ENCODE measurements around the gene PPFIA4.
A peak's percentile ranks its signal among the peaks of the same experiment; 100 is the strongest.

PPFIA4 gene

DNA sequence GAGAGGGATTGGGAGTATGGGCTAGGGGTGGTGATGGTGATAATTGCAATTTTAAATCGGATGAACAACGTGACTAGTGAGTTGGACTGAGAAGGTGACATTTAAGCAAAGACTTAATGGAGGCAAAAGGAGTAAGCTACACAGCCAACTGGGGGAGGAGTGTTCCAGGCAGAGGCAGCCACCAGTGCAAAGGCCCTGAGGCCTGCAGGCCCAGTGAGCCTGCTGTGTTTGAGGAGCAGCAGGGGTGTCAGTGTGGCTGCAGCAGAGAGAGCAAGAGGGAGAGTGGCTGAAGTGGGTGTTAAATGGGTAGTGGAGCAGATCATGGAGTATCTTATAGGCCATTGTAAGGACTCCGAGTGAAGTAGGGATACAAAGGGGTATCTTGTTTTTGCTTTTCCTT, 40.7 kb downstream of the PPFIA4 start:
- no peak overlapping the region for H2BK15ac ChIP-seq (ENCODE audit: low read length)
- no CpG with 5 or more reads among the region's 3 CpGs for WGBS, 2 donors (ENCODE audit: extremely low coverage in 2 of 2, insufficient read length in 2 of 2, insufficient replicate concordance in 1 of 2)
- H4K91ac ChIP-seq (ENCODE audit: low read depth, low read length, poor library complexity), result no peak overlapping the region
- H3K9ac ChIP-seq (ENCODE audit: low read depth, low read length, poor library complexity), result no peak overlapping the region
- no peak overlapping the region for H3K4ac ChIP-seq (ENCODE audit: low read length)
- no peaks in the 10 kb centered on the region for H3K79me1 ChIP-seq (ENCODE audit: low read depth, low read length)
- no peak overlapping the region for H2BK12ac ChIP-seq (ENCODE audit: low read length)
- no peaks in the 10 kb centered on the region for H3K9me3 ChIP-seq (replicated peaks in 1 of 2; ENCODE audit: control insufficient read depth in 2 of 2, insufficient read depth in 1 of 2, low read depth in 1 of 2, low read length in 2 of 2)
- H2BK120ac ChIP-seq (ENCODE audit: low read depth, low read length), result no peak overlapping the region
- H4K8ac ChIP-seq (ENCODE audit: low read depth, low read length), result no peak overlapping the region
- H3K18ac ChIP-seq (ENCODE audit: low read length), result no peak overlapping the region
- H3K27me3 ChIP-seq (ENCODE audit: control insufficient read depth in 3 of 3, insufficient read depth in 3 of 3, low read depth in 1 of 3, low read length in 3 of 3), result peaks cover 0 to 30% (median 0%) of the 10 kb centered on the region in 3 experiments
- H3K27ac ChIP-seq (replicated peaks; ENCODE audit: low read length), result no peak overlapping the region
- H2AFZ ChIP-seq (ENCODE audit: low read length), result no peak overlapping the region
- no peak overlapping the region for H2BK5ac ChIP-seq (ENCODE audit: low read length)
- no peak overlapping the region for H3K4me2 ChIP-seq (ENCODE audit: insufficient read depth, low read length, poor library complexity, severe bottlenecking)
- H3K4me3 ChIP-seq (ENCODE audit: low read length in 2 of 2), result peak overlapping the region in 1 of 2 donors; percentile 67
- no peak overlapping the region for H3K14ac ChIP-seq (ENCODE audit: low read length)
- no peaks in the 10 kb centered on the region for H3K36me3 ChIP-seq (replicated peaks in 1 of 2; ENCODE audit: control insufficient read depth in 2 of 2, insufficient read depth in 2 of 2, low read length in 2 of 2)
- DNase-seq (ENCODE audit: low spot score), result no peak
- no peak overlapping the region for H3K23ac ChIP-seq (ENCODE audit: low read depth, low read length, poor library complexity)
- H3K4me1 ChIP-seq (ENCODE audit: control insufficient read depth in 2 of 2, insufficient read depth in 1 of 2, low read depth in 1 of 2, low read length in 2 of 2), result peaks cover 6 to 10% of the 10 kb centered on the region in 2 donors
- H2AK5ac ChIP-seq (ENCODE audit: low read depth, low read length), result no peak overlapping the region

DNA sequence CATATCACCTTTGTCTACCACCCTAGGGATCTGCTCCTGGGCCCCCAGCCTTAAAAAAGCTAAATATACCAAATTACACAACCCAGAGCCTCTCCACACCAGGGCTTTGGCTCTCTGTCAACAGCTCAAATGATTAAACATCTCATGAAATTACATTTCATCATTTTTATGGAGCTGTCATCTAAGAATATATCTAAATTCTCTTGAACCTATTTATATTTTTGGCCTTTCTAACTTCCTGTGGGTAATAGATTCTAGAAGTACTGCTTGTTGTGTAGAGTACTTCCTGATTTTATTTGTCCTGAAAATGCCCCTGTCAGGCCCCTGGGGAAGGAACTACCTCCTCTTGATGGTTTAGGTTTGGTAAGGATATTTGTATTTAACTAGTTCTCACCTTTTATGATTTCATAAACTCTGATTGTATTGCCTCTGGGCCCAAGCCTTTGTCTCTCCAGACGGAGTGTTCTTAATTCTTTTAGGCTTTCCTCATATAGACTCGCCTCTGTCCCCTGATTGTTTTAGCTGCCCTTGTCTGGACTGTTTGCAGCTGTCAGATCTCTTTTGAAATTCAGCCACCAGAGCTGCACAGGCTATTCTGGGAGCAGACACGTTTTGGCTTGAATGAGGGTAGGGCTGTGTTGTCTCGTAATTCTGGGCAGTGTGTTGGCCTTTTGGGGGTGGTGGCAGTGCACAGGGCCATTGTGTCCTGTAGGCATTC, 42.9 kb downstream of the PPFIA4 start:
- no peak overlapping the region for H3K4me2 ChIP-seq (ENCODE audit: insufficient read depth, low read length, poor library complexity, severe bottlenecking)
- H4K91ac ChIP-seq (ENCODE audit: low read depth, low read length, poor library complexity), result no peak overlapping the region
- no peak overlapping the region for H3K23ac ChIP-seq (ENCODE audit: low read depth, low read length, poor library complexity)
- H3K14ac ChIP-seq (ENCODE audit: low read length), result no peak overlapping the region
- no peak overlapping the region for H4K8ac ChIP-seq (ENCODE audit: low read depth, low read length)
- H3K4ac ChIP-seq (ENCODE audit: low read length), result no peak overlapping the region
- H2BK120ac ChIP-seq (ENCODE audit: low read depth, low read length), result no peak overlapping the region
- no peak for DNase-seq (ENCODE audit: low spot score)
- no peak overlapping the region for H2BK15ac ChIP-seq (ENCODE audit: low read length)
- no peak overlapping the region for H3K18ac ChIP-seq (ENCODE audit: low read length)
- H3K9ac ChIP-seq (ENCODE audit: low read depth, low read length, poor library complexity), result no peak overlapping the region
- no peaks in the 10 kb centered on the region for H3K36me3 ChIP-seq (replicated peaks in 1 of 2; ENCODE audit: control insufficient read depth in 2 of 2, insufficient read depth in 2 of 2, low read length in 2 of 2)
- peaks cover 6 to 10% of the 10 kb centered on the region in 2 donors for H3K4me1 ChIP-seq (ENCODE audit: control insufficient read depth in 2 of 2, insufficient read depth in 1 of 2, low read depth in 1 of 2, low read length in 2 of 2)
- H3K27me3 ChIP-seq (ENCODE audit: control insufficient read depth in 3 of 3, insufficient read depth in 3 of 3, low read depth in 1 of 3, low read length in 3 of 3), result peaks cover 0 to 40% (median 3%) of the 10 kb centered on the region in 3 experiments
- no peak overlapping the region for H2BK5ac ChIP-seq (ENCODE audit: low read length)
- H3K79me1 ChIP-seq (ENCODE audit: low read depth, low read length), result no peaks in the 10 kb centered on the region
- H2AFZ ChIP-seq (ENCODE audit: low read length), result no peak overlapping the region
- no CpG with 5 or more reads among the region's 4 CpGs for WGBS, 2 donors (ENCODE audit: extremely low coverage in 2 of 2, insufficient read length in 2 of 2, insufficient replicate concordance in 1 of 2)
- H2AK5ac ChIP-seq (ENCODE audit: low read depth, low read length), result no peak overlapping the region
- H3K27ac ChIP-seq (replicated peaks; ENCODE audit: low read length), result no peak overlapping the region
- no peaks in the 10 kb centered on the region for H3K9me3 ChIP-seq (replicated peaks in 1 of 2; ENCODE audit: control insufficient read depth in 2 of 2, insufficient read depth in 1 of 2, low read depth in 1 of 2, low read length in 2 of 2)
- H3K4me3 ChIP-seq (ENCODE audit: low read length in 2 of 2), result no peak overlapping the region
- H2BK12ac ChIP-seq (ENCODE audit: low read length), result no peak overlapping the region

DNA sequence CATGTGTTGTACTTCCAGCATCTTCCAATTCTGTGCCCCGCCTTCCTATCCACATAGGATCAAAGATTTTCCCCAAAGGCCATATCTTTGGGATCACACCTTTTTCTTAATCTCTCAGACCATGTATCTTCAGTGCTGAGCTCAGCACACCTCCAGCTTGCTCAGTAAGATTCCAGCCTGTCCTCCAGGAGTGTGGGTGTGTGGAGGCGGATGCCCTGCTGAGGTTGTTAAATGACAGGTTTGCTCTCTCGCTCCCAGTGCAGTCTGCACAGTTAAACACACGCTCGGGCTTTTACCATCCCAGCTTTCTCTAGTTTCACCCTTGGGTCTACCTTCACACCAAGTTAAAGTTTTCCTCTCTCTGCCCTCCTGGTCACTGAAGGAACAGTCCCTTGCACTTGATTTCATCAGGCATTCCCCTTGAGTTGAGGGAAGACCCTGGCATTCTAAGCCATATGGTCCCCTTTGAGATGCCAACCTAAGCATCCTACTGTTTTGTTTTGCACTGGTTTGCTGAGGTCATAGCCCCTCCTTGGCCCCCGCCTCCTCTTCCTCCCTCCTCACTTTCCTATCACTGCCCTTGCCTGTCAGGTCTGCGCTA, 45.8 kb downstream of the PPFIA4 start:
- Histone ChIP-seq H3K4me1 (ENCODE audit: control insufficient read depth in 2 of 2, insufficient read depth in 1 of 2, low read depth in 1 of 2, low read length in 2 of 2) (peaks cover 2 to 10% of the 10 kb centered on the region in 2 donors), H3K23ac (ENCODE audit: low read depth, low read length, poor library complexity) (no peak overlapping the region), H2AFZ (ENCODE audit: low read length) (no peak overlapping the region), H3K27ac (replicated peaks; ENCODE audit: low read length) (no peak overlapping the region), H4K91ac (ENCODE audit: low read depth, low read length, poor library complexity) (no peak overlapping the region), H3K36me3 (replicated peaks in 1 of 2; ENCODE audit: control insufficient read depth in 2 of 2, insufficient read depth in 2 of 2, low read length in 2 of 2) (no peaks in the 10 kb centered on the region), H3K14ac (ENCODE audit: low read length) (no peak overlapping the region), H2BK120ac (ENCODE audit: low read depth, low read length) (no peak overlapping the region), H2BK5ac (ENCODE audit: low read length) (no peak overlapping the region), H3K18ac (ENCODE audit: low read length) (no peak overlapping the region), H4K8ac (ENCODE audit: low read depth, low read length) (no peak overlapping the region), H3K4ac (ENCODE audit: low read length) (no peak overlapping the region), H3K4me3 (ENCODE audit: low read length in 2 of 2) (no peak overlapping the region), H3K4me2 (ENCODE audit: insufficient read depth, low read length, poor library complexity, severe bottlenecking) (no peak overlapping the region), H2AK5ac (ENCODE audit: low read depth, low read length) (no peak overlapping the region), H2BK12ac (ENCODE audit: low read length) (no peak overlapping the region), H3K9ac (ENCODE audit: low read depth, low read length, poor library complexity) (no peak overlapping the region), H3K79me1 (ENCODE audit: low read depth, low read length) (no peaks in the 10 kb centered on the region), H3K27me3 (ENCODE audit: control insufficient read depth in 3 of 3, insufficient read depth in 3 of 3, low read depth in 1 of 3, low read length in 3 of 3) (peaks cover 0 to 68% (median 31%) of the 10 kb centered on the region in 3 experiments), H2BK15ac (ENCODE audit: low read length) (no peak overlapping the region), H3K9me3 (replicated peaks in 1 of 2; ENCODE audit: control insufficient read depth in 2 of 2, insufficient read depth in 1 of 2, low read depth in 1 of 2, low read length in 2 of 2) (no peaks in the 10 kb centered on the region)
- no peak for DNase-seq (ENCODE audit: low spot score)
- WGBS, 2 donors (ENCODE audit: extremely low coverage in 2 of 2, insufficient read length in 2 of 2, insufficient replicate concordance in 1 of 2), result no CpG with 5 or more reads among the region's 7 CpGs

DNA sequence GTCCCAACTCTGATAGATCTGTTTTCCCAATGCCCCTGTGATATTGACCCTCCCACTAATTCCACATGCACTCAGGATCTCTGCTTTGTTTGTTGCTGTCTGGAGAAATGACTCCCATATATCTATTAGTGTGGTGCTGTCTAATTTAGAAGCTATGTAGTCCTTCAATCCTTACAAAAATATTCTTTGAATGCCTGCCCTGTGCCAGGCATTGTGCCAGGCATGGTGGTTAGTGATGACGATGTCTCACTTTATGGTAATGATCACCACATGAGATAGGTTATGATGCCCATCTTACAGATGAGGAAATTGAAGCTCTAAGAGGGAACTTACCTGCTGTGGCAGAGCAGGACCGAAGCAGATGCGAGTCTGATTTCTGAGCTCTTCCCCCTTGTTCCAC, 46.6 kb downstream of the PPFIA4 start:
- H2BK120ac ChIP-seq (ENCODE audit: low read depth, low read length), result no peak overlapping the region
- H3K4me2 ChIP-seq (ENCODE audit: insufficient read depth, low read length, poor library complexity, severe bottlenecking), result no peak overlapping the region
- no peak overlapping the region for H3K23ac ChIP-seq (ENCODE audit: low read depth, low read length, poor library complexity)
- no peak overlapping the region for H3K14ac ChIP-seq (ENCODE audit: low read length)
- no peak overlapping the region for H4K91ac ChIP-seq (ENCODE audit: low read depth, low read length, poor library complexity)
- no peak overlapping the region for H3K27ac ChIP-seq (replicated peaks; ENCODE audit: low read length)
- no peaks in the 10 kb centered on the region for H3K9me3 ChIP-seq (replicated peaks in 1 of 2; ENCODE audit: control insufficient read depth in 2 of 2, insufficient read depth in 1 of 2, low read depth in 1 of 2, low read length in 2 of 2)
- DNase-seq (ENCODE audit: low spot score), result no peak
- no peak overlapping the region for H3K4ac ChIP-seq (ENCODE audit: low read length)
- H3K4me3 ChIP-seq (ENCODE audit: low read length in 2 of 2), result no peak overlapping the region
- H3K9ac ChIP-seq (ENCODE audit: low read depth, low read length, poor library complexity), result no peak overlapping the region
- no CpG with 5 or more reads among the region's 3 CpGs for WGBS, 2 donors (ENCODE audit: extremely low coverage in 2 of 2, insufficient read length in 2 of 2, insufficient replicate concordance in 1 of 2)
- H4K8ac ChIP-seq (ENCODE audit: low read depth, low read length), result no peak overlapping the region
- H2AK5ac ChIP-seq (ENCODE audit: low read depth, low read length), result no peak overlapping the region
- no peak overlapping the region for H2AFZ ChIP-seq (ENCODE audit: low read length)
- H2BK5ac ChIP-seq (ENCODE audit: low read length), result no peak overlapping the region
- no peaks in the 10 kb centered on the region for H3K79me1 ChIP-seq (ENCODE audit: low read depth, low read length)
- no peaks in the 10 kb centered on the region for H3K36me3 ChIP-seq (replicated peaks in 1 of 2; ENCODE audit: control insufficient read depth in 2 of 2, insufficient read depth in 2 of 2, low read length in 2 of 2)
- peaks cover 0 to 71% (median 35%) of the 10 kb centered on the region in 3 experiments for H3K27me3 ChIP-seq (ENCODE audit: control insufficient read depth in 3 of 3, insufficient read depth in 3 of 3, low read depth in 1 of 3, low read length in 3 of 3)
- peaks cover 2 to 10% of the 10 kb centered on the region in 2 donors for H3K4me1 ChIP-seq (ENCODE audit: control insufficient read depth in 2 of 2, insufficient read depth in 1 of 2, low read depth in 1 of 2, low read length in 2 of 2)
- H2BK15ac ChIP-seq (ENCODE audit: low read length), result no peak overlapping the region
- H2BK12ac ChIP-seq (ENCODE audit: low read length), result no peak overlapping the region
- H3K18ac ChIP-seq (ENCODE audit: low read length), result no peak overlapping the region

Measured in neuronal stem cell (in vitro differentiated cells).